SK-N-SH (cell line): ENCODE measurements around the gene ATG7.

Source experiments
- ELF1 ChIP-seq: IDR thresholded peaks from 2 replicates; pipeline ENCODE4 v1.4.0; 2012
- EZH2phosphoT487 ChIP-seq: fragments of 200-600 bp; sonication (generic); IDR thresholded peaks from 2 replicates; pipeline ENCODE4 v1.6.1; 2017; ENCODE audit warnings: low read depth, mixed run types, mild to moderate bottlenecking, antibody characterized with exemption, moderate library complexity, borderline replicate concordance
- JUND ChIP-seq: IDR thresholded peaks from 2 replicates; pipeline ENCODE4 v1.4.0; 2012
- NFIC ChIP-seq: IDR thresholded peaks from 2 replicates; pipeline ENCODE4 v1.4.0; 2012; ENCODE audit warnings: borderline replicate concordance
- RXRA ChIP-seq: IDR thresholded peaks from 2 replicates; pipeline ENCODE4 v1.4.0; 2012; ENCODE audit warnings: low read depth, mild to moderate bottlenecking, borderline replicate concordance
- SMC3 ChIP-seq: IDR thresholded peaks from 2 replicates; pipeline ENCODE4 v1.6.1; 2012; ENCODE audit warnings: low read depth, low read length, improper control_type of control experiment
- TF ChIP-seq, protein P1 (sequence below): IDR thresholded peaks from 2 replicates; pipeline ENCODE4 v1.4.0; 2012; ENCODE audit warnings: low read depth, borderline replicate concordance
- TF ChIP-seq, protein P2 (sequence below): fragments of 200-600 bp; sonication (generic); IDR thresholded peaks from 2 replicates; pipeline ENCODE4 v1.6.1; 2017; ENCODE audit warnings: antibody characterized with exemption, mild to moderate bottlenecking, moderate library complexity

DNA sequence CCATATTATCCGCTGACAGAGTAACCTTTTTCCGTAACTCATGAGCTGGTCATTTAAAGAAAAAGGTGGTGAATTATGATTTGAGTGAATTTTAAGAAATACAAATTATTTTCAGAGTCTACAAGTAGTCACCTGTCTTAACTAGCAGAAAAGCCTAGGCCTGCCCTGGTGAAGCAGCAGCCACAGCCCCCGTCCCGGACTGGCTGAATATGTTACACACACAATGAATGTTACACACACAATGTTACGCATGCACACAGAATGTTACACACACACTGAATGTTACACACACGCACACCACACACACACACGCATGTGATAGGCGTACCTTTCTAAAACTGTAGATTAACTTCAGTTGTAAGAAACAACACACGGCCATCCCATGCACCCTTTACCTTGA, 293.7 kb downstream of the ATG7 start:
- TF ChIP-seq, protein P1, sequence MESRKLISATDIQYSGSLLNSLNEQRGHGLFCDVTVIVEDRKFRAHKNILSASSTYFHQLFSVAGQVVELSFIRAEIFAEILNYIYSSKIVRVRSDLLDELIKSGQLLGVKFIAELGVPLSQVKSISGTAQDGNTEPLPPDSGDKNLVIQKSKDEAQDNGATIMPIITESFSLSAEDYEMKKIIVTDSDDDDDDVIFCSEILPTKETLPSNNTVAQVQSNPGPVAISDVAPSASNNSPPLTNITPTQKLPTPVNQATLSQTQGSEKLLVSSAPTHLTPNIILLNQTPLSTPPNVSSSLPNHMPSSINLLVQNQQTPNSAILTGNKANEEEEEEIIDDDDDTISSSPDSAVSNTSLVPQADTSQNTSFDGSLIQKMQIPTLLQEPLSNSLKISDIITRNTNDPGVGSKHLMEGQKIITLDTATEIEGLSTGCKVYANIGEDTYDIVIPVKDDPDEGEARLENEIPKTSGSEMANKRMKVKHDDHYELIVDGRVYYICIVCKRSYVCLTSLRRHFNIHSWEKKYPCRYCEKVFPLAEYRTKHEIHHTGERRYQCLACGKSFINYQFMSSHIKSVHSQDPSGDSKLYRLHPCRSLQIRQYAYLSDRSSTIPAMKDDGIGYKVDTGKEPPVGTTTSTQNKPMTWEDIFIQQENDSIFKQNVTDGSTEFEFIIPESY = no peak
- TF ChIP-seq ELF1 (no peak), SMC3 (no peak), EZH2phosphoT487 (no peak), RXRA (no peak), NFIC (no peak), JUND (no peak)
- TF ChIP-seq, protein P2, sequence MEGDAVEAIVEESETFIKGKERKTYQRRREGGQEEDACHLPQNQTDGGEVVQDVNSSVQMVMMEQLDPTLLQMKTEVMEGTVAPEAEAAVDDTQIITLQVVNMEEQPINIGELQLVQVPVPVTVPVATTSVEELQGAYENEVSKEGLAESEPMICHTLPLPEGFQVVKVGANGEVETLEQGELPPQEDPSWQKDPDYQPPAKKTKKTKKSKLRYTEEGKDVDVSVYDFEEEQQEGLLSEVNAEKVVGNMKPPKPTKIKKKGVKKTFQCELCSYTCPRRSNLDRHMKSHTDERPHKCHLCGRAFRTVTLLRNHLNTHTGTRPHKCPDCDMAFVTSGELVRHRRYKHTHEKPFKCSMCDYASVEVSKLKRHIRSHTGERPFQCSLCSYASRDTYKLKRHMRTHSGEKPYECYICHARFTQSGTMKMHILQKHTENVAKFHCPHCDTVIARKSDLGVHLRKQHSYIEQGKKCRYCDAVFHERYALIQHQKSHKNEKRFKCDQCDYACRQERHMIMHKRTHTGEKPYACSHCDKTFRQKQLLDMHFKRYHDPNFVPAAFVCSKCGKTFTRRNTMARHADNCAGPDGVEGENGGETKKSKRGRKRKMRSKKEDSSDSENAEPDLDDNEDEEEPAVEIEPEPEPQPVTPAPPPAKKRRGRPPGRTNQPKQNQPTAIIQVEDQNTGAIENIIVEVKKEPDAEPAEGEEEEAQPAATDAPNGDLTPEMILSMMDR = no peak
